Measurements from ENCODE around the gene CHST10. TPM values are rescaled to one million over a fixed set of nuclear protein-coding genes. Genes with fewer than 3 reads are reported as not detected.
A peak's percentile ranks its signal among the peaks of the same experiment; 100 is the strongest.

CHST10 gene
- total RNA-seq, 2 donors from 2014 or later, result 2.1 to 2.8 TPM

DNA sequence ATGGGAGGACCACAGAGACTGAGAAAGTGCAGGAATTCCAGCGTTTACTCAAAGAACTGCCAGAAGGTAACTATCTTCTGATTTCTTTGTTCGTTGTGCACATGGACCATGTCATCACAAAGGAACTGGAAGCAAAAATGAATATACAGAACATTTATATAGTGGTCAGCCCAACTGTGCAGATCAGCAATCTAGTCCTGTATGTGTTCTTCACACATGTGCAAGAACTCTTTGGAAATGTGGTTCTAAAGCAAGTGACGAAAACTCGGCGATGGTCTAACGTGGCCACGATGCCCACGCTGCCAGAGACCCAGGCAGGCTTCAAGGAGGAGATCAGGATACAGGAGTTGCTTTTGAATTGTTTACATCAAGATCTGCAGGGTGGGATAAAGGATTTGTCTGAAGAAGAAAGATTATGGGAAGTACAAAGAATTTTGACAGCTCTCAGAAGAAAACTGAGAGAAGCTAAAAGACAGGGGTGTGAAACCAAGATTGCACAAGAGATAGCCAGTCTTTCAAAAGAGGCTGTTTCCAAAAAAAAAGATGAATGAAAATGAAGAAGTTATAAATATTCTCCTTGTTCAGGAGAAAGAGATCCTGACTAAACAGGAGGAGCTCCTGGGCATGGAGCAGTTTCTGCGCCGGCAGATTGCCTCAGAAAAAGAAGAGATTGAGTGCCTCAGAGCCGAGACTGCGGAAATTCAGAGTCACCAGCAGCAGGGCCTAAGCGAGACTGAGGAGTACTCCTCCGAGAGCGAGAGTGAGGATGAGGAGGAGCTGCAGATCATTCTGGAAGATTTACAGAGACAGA lies 8.3 kb upstream of the CHST10 start:
- peaks cover 3% of the 10 kb centered on the region for H3K9me3 ChIP-seq (ENCODE audit: control insufficient read depth, low read length, poor library complexity, severe bottlenecking)
- DNase-seq (no peak), ATAC-seq (no peak)
- Mint-ChIP-seq H3K4me1 (peaks cover 11% of the 10 kb centered on the region), H3K27ac (peak overlapping the region; percentile 39), H3K36me3 (ENCODE audit: low read depth) (no peaks in the 10 kb centered on the region), H3K27me3 (peaks cover 39% of the 10 kb centered on the region), H3K4me3 (peak overlapping the region; percentile 25)

- ATAC-seq, result no peak
- Mint-ChIP-seq H3K27ac (peak overlapping the region; percentile 39), H3K4me3 (no peak overlapping the region), H3K27me3 (peaks cover 39% of the 10 kb centered on the region), H3K36me3 (ENCODE audit: low read depth) (no peaks in the 10 kb centered on the region), H3K4me1 (peaks cover 11% of the 10 kb centered on the region)
- no peak for DNase-seq
- H3K9me3 ChIP-seq (ENCODE audit: control insufficient read depth, low read length, poor library complexity, severe bottlenecking), result peaks cover 3% of the 10 kb centered on the region
Measured at GRCh38 chr2:100425107-100425506, 7.6 kb upstream of the CHST10 start.

GRCh38 chr2:100424277-100424875 lies 6.9 kb upstream of the CHST10 start:
- peaks cover 11% of the 10 kb centered on the region for H3K4me1 Mint-ChIP-seq
- no peak overlapping the region for H3K27ac Mint-ChIP-seq
- H3K27me3 Mint-ChIP-seq, result peaks cover 34% of the 10 kb centered on the region
- no peak overlapping the region for H3K4me3 Mint-ChIP-seq
- no peak for ATAC-seq
- no peaks in the 10 kb centered on the region for H3K9me3 ChIP-seq (ENCODE audit: control insufficient read depth, low read length, poor library complexity, severe bottlenecking)
- H3K36me3 Mint-ChIP-seq (ENCODE audit: low read depth), result no peaks in the 10 kb centered on the region
- no peak for DNase-seq

DNA sequence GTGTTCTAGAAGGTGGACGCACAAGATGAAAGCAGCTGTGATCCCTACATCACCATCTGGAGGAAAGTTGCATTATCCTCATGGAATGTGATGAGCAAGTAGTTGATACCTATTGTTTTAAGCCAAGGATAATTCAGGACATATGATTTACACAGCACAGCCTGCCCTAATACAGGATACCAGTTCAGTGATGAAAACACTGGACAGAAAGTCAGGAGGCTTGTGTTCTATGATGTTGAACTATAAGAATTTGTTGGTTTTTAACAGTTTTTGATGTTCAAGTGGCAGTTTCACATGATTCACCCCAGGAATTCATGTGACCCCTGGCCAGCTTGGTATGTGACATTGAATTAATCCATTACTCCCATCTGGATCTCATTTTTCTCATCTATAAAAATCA lies 6.2 kb upstream of the CHST10 start:
- DNase-seq, result no peak
- peaks cover 27% of the 10 kb centered on the region for H3K27me3 Mint-ChIP-seq

DNA sequence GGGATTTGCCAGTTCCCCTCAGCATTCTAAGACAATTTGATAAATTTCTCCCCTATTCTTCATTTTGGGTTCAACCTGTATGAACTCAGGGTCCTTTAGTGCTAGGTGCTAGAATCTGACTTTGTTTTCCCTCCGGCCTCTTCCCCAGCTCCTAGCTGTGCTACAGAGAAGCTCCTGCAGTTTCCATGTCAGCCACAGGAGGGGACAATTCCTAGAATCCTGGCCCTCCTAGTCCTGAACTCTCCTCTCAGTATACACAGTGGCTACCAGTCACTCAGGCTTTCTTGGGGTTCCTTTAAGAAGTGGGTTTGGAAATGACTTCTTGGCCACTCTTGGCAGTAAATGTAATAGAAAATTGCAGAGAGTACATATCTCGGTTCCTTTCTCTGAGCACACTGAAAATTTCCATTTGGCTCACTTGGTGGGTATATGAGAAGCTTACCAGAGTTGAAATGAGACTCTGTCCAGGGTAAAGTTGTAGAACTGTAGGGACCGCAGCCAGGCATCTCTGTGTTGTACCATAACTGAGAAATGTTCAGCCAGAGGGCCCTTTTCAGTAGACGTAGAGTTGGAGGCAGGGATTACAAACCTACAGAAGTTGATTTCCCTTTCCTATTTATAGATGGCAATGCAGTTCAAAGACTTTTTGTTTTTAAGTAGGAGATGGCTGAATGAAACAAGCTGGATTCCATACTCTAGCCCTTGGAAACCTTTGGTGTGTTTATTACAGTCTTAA lies 5.0 kb upstream of the CHST10 start:
- no peak overlapping the region for H3K4me3 Mint-ChIP-seq
- H3K9me3 ChIP-seq (ENCODE audit: control insufficient read depth, low read length, poor library complexity, severe bottlenecking), result no peaks in the 10 kb centered on the region
- peaks cover 7% of the 10 kb centered on the region for H3K4me1 Mint-ChIP-seq
- no peak overlapping the region for H3K27ac Mint-ChIP-seq
- DNase-seq (no peak), ATAC-seq (no peak)
- H3K27me3 Mint-ChIP-seq, result peaks cover 22% of the 10 kb centered on the region
- H3K36me3 Mint-ChIP-seq (ENCODE audit: low read depth), result no peaks in the 10 kb centered on the region

More for the DNA sequence above, 6.2 kb upstream of the CHST10 start:
- Mint-ChIP-seq H3K36me3 (ENCODE audit: low read depth) (no peaks in the 10 kb centered on the region), H3K27ac (no peak overlapping the region), H3K4me1 (peaks cover 11% of the 10 kb centered on the region), H3K4me3 (no peak overlapping the region)
- no peaks in the 10 kb centered on the region for H3K9me3 ChIP-seq (ENCODE audit: control insufficient read depth, low read length, poor library complexity, severe bottlenecking)
- no peak for ATAC-seq

DNA sequence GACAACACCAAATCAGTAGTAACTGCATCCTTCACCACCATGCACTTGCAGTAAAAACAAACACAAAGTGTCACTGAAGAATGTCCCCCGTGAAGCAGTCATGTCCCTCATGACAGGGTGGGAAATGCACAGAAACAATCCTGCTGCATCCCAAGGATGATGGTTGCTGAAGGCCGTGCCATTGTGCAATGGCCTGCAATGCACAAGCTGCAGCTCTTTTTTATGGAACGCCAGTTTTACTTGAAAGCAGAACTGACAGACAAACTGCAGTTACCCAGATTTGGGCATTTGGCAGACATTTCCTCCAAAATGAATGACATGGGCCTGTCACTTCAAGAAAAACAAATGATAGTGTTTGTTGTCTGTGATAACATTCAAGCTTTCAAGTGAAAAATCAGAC lies 2.4 kb upstream of the CHST10 start:
- H3K36me3 Mint-ChIP-seq (ENCODE audit: low read depth), result no peaks in the 10 kb centered on the region
- peaks cover 20% of the 10 kb centered on the region for H3K4me1 Mint-ChIP-seq
- H3K4me3 Mint-ChIP-seq, result no peak overlapping the region
- no peak overlapping the region for H3K27ac Mint-ChIP-seq
- no peak for DNase-seq
- no peak for ATAC-seq
- H3K27me3 Mint-ChIP-seq, result peaks cover 9% of the 10 kb centered on the region
- H3K9me3 ChIP-seq (ENCODE audit: control insufficient read depth, low read length, poor library complexity, severe bottlenecking), result no peaks in the 10 kb centered on the region

DNA sequence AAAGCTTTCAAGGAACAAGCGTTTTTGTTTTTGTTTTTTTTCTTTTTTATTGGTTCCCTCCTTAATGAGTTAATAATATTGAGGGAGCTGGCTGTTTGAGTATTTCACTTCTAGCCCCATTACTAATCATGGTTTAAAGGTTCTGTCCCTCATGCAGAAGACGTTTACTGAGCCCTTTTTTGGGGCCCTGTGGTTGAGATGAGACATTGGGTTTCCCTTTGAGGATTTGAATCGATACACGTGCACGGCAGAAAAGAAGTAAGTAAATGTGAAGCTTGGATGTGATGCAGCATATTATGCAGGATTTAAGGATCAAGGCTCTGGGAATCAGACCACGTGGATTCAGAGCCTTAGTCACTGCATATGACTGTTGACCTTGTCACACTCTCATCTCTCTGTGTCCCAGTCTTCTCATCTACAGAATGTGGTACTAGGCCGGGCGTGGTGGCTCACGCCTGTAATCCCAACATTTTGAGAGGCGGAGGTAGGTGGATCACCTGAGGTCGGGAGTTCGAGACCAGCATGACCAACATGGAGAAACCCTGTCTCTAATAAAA lies 1.0 kb upstream of the CHST10 start:
- no peak for ATAC-seq
- Mint-ChIP-seq H3K4me1 (peaks cover 20% of the 10 kb centered on the region), H3K4me3 (peak overlapping the region; percentile 84), H3K27ac (no peak overlapping the region), H3K27me3 (no peaks in the 10 kb centered on the region), H3K36me3 (ENCODE audit: low read depth) (no peaks in the 10 kb centered on the region)
- H3K9me3 ChIP-seq (ENCODE audit: control insufficient read depth, low read length, poor library complexity, severe bottlenecking), result no peaks in the 10 kb centered on the region
- DNase-seq, result no peak

DNA sequence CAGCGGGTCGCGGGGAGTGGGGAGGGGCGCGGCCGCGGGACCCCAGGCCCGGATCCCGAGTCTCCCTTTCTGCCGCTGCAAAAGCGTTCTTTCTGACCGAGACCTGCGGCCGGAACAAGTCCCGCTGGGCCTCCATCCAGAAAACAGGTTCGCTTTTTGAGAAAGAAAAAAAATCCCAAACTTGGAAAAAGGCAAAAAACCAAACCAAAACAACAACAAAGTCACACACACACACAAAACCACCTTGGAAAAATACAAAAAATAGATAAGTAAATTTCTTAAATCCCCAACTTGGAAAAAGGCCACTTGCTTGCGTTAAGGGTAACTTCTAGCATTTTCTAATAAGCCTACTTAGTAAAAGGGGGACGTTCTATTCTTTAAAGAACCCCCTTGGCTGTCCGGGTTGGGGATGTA lies 250 bp upstream of the CHST10 start:
- ATAC-seq (no peak), DNase-seq (no peak)
- Mint-ChIP-seq H3K27me3 (no peaks in the 10 kb centered on the region), H3K27ac (no peak overlapping the region), H3K4me3 (peak overlapping the region; percentile 84), H3K36me3 (ENCODE audit: low read depth) (no peaks in the 10 kb centered on the region), H3K4me1 (peaks cover 20% of the 10 kb centered on the region)
- no peaks in the 10 kb centered on the region for H3K9me3 ChIP-seq (ENCODE audit: control insufficient read depth, low read length, poor library complexity, severe bottlenecking)

- H3K27ac Mint-ChIP-seq, result peak overlapping the region; percentile 79
- DNase-seq, result no peak
- H3K4me1 Mint-ChIP-seq, result peaks cover 25% of the 10 kb centered on the region
- no peaks in the 10 kb centered on the region for H3K9me3 ChIP-seq (ENCODE audit: control insufficient read depth, low read length, poor library complexity, severe bottlenecking)
- no peak for ATAC-seq
- H3K36me3 Mint-ChIP-seq (ENCODE audit: low read depth), result no peaks in the 10 kb centered on the region
- H3K4me3 Mint-ChIP-seq, result peak overlapping the region; percentile 94
- no peaks in the 10 kb centered on the region for H3K27me3 Mint-ChIP-seq
Measured at GRCh38 chr2:100416397-100416934, 1.0 kb downstream of the CHST10 start.

- no peaks in the 10 kb centered on the region for H3K9me3 ChIP-seq (ENCODE audit: control insufficient read depth, low read length, poor library complexity, severe bottlenecking)
- Mint-ChIP-seq H3K27ac (peak overlapping the region; percentile 67), H3K4me3 (no peak overlapping the region), H3K4me1 (peaks cover 25% of the 10 kb centered on the region), H3K36me3 (ENCODE audit: low read depth) (no peaks in the 10 kb centered on the region), H3K27me3 (no peaks in the 10 kb centered on the region)
- DNase-seq (no peak), ATAC-seq (no peak)
Measured at GRCh38 chr2:100413571-100413970, 3.9 kb downstream of the CHST10 start.

DNA sequence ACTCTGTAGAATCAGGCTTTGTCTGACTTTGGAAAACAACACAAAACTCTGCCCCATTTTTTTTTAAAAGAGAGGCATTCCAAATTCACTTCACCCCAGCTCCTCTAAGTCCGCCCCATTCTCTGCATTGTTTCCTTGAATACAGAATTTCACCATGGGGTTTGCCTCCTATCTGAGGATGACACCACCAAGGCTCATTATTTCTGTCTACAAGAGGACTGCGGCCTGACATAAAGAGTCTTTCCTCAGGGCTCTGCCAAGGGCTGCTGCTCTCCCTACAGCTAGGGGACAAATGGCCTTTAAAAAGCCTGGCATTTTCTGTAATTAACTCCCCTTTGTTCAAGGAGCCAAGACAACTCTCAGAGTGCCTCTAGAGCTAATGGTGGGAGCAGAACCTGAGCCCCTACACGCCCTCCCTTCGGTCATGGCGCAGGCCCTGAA lies 4.6 kb downstream of the CHST10 start:
- H3K4me3 Mint-ChIP-seq, result no peak overlapping the region
- ATAC-seq (no peak), DNase-seq (no peak)
- H3K27ac Mint-ChIP-seq, result peak overlapping the region; percentile 67
- no peaks in the 10 kb centered on the region for H3K27me3 Mint-ChIP-seq
- H3K4me1 Mint-ChIP-seq, result peaks cover 28% of the 10 kb centered on the region
- H3K36me3 Mint-ChIP-seq (ENCODE audit: low read depth), result no peaks in the 10 kb centered on the region
- no peaks in the 10 kb centered on the region for H3K9me3 ChIP-seq (ENCODE audit: control insufficient read depth, low read length, poor library complexity, severe bottlenecking)

- H3K27ac Mint-ChIP-seq, result peak overlapping the region; percentile 67
- DNase-seq, result no peak
- H3K36me3 Mint-ChIP-seq (ENCODE audit: low read depth), result no peaks in the 10 kb centered on the region
- no peaks in the 10 kb centered on the region for H3K9me3 ChIP-seq (ENCODE audit: control insufficient read depth, low read length, poor library complexity, severe bottlenecking)
- H3K27me3 Mint-ChIP-seq, result no peaks in the 10 kb centered on the region
- ATAC-seq, result no peak
- peaks cover 28% of the 10 kb centered on the region for H3K4me1 Mint-ChIP-seq
- H3K4me3 Mint-ChIP-seq, result no peak overlapping the region
Measured at GRCh38 chr2:100412466-100412865, 5.0 kb downstream of the CHST10 start.

GRCh38 chr2:100411841-100412292 lies 5.6 kb downstream of the CHST10 start:
- DNase-seq, result no peak
- Mint-ChIP-seq H3K4me1 (peaks cover 26% of the 10 kb centered on the region), H3K27me3 (no peaks in the 10 kb centered on the region), H3K36me3 (ENCODE audit: low read depth) (no peaks in the 10 kb centered on the region), H3K27ac (no peak overlapping the region), H3K4me3 (no peak overlapping the region)
- H3K9me3 ChIP-seq (ENCODE audit: control insufficient read depth, low read length, poor library complexity, severe bottlenecking), result no peaks in the 10 kb centered on the region
- no peak for ATAC-seq
